ENCODE results near the gene SLC25A38.
"Not testable (repeated sequence)": the region's sequence is repeated elsewhere in the genome, so short reads cannot be mapped to it uniquely, and the experiment has no call there.

The SLC25A38 gene

GRCh38 chr3:39407773-39408492, 24.8 kb downstream of the SLC25A38 start:
- DNase-seq (ENCODE audit: low spot score) = no peak

- DNase-seq (ENCODE audit: low spot score) = no peak
These were observed 25.6 kb downstream of the SLC25A38 start for GRCh38 chr3:39408493-39409372.

- no peak for DNase-seq (ENCODE audit: low spot score)
These were observed 26.5 kb downstream of the SLC25A38 start for GRCh38 chr3:39409514-39410136.

GRCh38 chr3:39410893-39411292, 27.7 kb downstream of the SLC25A38 start:
- no peak for DNase-seq (ENCODE audit: low spot score)

GRCh38 chr3:39412668-39413260, 29.6 kb downstream of the SLC25A38 start:
- no peak for DNase-seq (ENCODE audit: low spot score)

- no peak for DNase-seq (ENCODE audit: low spot score)
These were observed 30.7 kb downstream of the SLC25A38 start for GRCh38 chr3:39413691-39414420.

- DNase-seq (ENCODE audit: low spot score) = no peak
These were observed 31.3 kb downstream of the SLC25A38 start for GRCh38 chr3:39414421-39414907.

- not testable (repeated sequence) for DNase-seq (ENCODE audit: low spot score)
These were observed 32.1 kb downstream of the SLC25A38 start for GRCh38 chr3:39415302-39415701.

GRCh38 chr3:39415983-39416382, 32.8 kb downstream of the SLC25A38 start:
- DNase-seq (ENCODE audit: low spot score) = no peak

- DNase-seq (ENCODE audit: low spot score) = not testable (repeated sequence)
These were observed 33.8 kb downstream of the SLC25A38 start for GRCh38 chr3:39416998-39417397.

- not testable (repeated sequence) for DNase-seq (ENCODE audit: low spot score)
These were observed 35.5 kb downstream of the SLC25A38 start for GRCh38 chr3:39418556-39419225.

GRCh38 chr3:39419742-39420315, 36.7 kb downstream of the SLC25A38 start:
- DNase-seq (ENCODE audit: low spot score) = no peak

GRCh38 chr3:39420543-39420942, 37.4 kb downstream of the SLC25A38 start:
- DNase-seq (ENCODE audit: low spot score) = no peak

- no peak for DNase-seq (ENCODE audit: low spot score)
These were observed 40.3 kb downstream of the SLC25A38 start for GRCh38 chr3:39423436-39423970.

- DNase-seq (ENCODE audit: low spot score) = no peak
These were observed 43.1 kb downstream of the SLC25A38 start for GRCh38 chr3:39426312-39426711.

- DNase-seq (ENCODE audit: low spot score) = no peak
These were observed 44.3 kb downstream of the SLC25A38 start for GRCh38 chr3:39427506-39427905.

- no peak for DNase-seq (ENCODE audit: low spot score)
These were observed 45.6 kb downstream of the SLC25A38 start for GRCh38 chr3:39428745-39429201.

- no peak for DNase-seq (ENCODE audit: low spot score)
These were observed 46.3 kb downstream of the SLC25A38 start for GRCh38 chr3:39429466-39429865.

- DNase-seq (ENCODE audit: low spot score) = no peak
These were observed 49.2 kb downstream of the SLC25A38 start for GRCh38 chr3:39432342-39432741.

GRCh38 chr3:39433642-39434041, 50.5 kb downstream of the SLC25A38 start:
- DNase-seq (ENCODE audit: low spot score) = no peak
